CD4-positive, alpha-beta T cell (primary cell): ENCODE measurements around the gene NXPE4. TPM values are rescaled to one million over a fixed set of nuclear protein-coding genes. Genes with fewer than 3 reads are reported as not detected.

ENCODE experiments used
- ATAC-seq: fragments of 200-7000 bp; cut with Tn5 transposase; one replicate; pipeline ENCODE4 v1.10.0; 2022; ENCODE audit warnings: mild to moderate bottlenecking; ENCODE audit not compliant: poor library complexity
- CTCF ChIA-PET: fragments of 350-600 bp; sonication (Branson Sonifier 250); formaldehyde crosslinking; loops from one replicate; lab custom pipeline; 2021; ENCODE audit warnings: antibody characterized with exemption, inconsistent platforms; lab: Charles Lee
- POLR2A ChIA-PET: fragments of 350-600 bp; sonication (Branson Sonifier 250); formaldehyde crosslinking; loops from one replicate; lab custom pipeline; 2021; ENCODE audit warnings: antibody characterized with exemption, inconsistent platforms; lab: Charles Lee
- DNase-seq, 14 experiments: peaks; one replicate each; pipeline ENCODE4 v3.0.0-alpha.2; 2013 to 2020; ENCODE audit warnings: mixed read lengths in 2 of 14
- H3K27ac ChIP-seq, 2 donors: one replicate each; pipeline versions ENCODE4 v1.5.1 to v1.7.0; 2013; ENCODE audit warnings: low read length in 2 of 2, low read depth in 1 of 2, mild to moderate bottlenecking in 1 of 2
- H3K27me3 ChIP-seq, 2 experiments: 1 replicate in 1 of 2; 2 replicates in 1 of 2; pipeline versions ENCODE4 v1.6.1 to v1.7.0; 2013; ENCODE audit warnings: low read length in 2 of 2, control low read depth in 1 of 2, mild to moderate bottlenecking in 1 of 2, moderate library complexity in 1 of 2; ENCODE audit not compliant: insufficient read depth in 2 of 2, control insufficient read depth in 1 of 2
- H3K36me3 ChIP-seq: one replicate; pipeline ENCODE4 v1.6.1; 2013; ENCODE audit warnings: low read length, control low read depth; ENCODE audit not compliant: insufficient read depth
- H3K4me1 ChIP-seq: one replicate; pipeline ENCODE4 v1.6.1; 2013; ENCODE audit warnings: low read length, control low read depth; ENCODE audit not compliant: insufficient read depth
- H3K4me3 ChIP-seq: one replicate; pipeline ENCODE4 v1.5.1; 2013; ENCODE audit warnings: mild to moderate bottlenecking, low read length, moderate library complexity
- H3K9me3 ChIP-seq, 2 experiments: 1 replicate in 1 of 2; 2 replicates in 1 of 2; pipeline versions ENCODE4 v1.6.1 to v1.7.0; 2013; ENCODE audit warnings: low read length in 2 of 2, mild to moderate bottlenecking in 2 of 2, control low read depth in 1 of 2, moderate library complexity in 1 of 2; ENCODE audit not compliant: control insufficient read depth in 1 of 2, insufficient read depth in 1 of 2
- H3K27ac Mint-ChIP-seq: one replicate; pipeline ENCODE4 v1.8.0; 2020; ENCODE audit warnings: mixed read lengths
- H3K27me3 Mint-ChIP-seq: one replicate; pipeline ENCODE4 v1.8.0; 2021; ENCODE audit warnings: mixed read lengths
- H3K36me3 Mint-ChIP-seq: one replicate; pipeline ENCODE4 v1.8.0; 2021; ENCODE audit warnings: low read depth, mixed read lengths
- H3K4me1 Mint-ChIP-seq: one replicate; pipeline ENCODE4 v1.8.0; 2021; ENCODE audit warnings: low read depth, mixed read lengths
- H3K4me3 Mint-ChIP-seq: one replicate; pipeline ENCODE4 v1.8.0; 2020; ENCODE audit warnings: mild to moderate bottlenecking, mixed read lengths
- H3K9me3 Mint-ChIP-seq: one replicate; pipeline ENCODE4 v1.8.0; 2020; ENCODE audit warnings: mixed read lengths
- intact Hi-C, 2 experiments: fragments of 100-400 bp; cut with DNase I in 1 of 2; cut with micrococcal nuclease in 1 of 2; formaldehyde crosslinking; loops; one replicate each; pipeline versions ENCODE4 v1.15.1 to v1.9.0; 2023 to 2025; cut with DNase I, micrococcal nuclease
- total RNA-seq, 174 experiments: library from RNA in 2 of 174; stranded (reverse) in 2 of 174; gene quantifications; one replicate each; pipeline ENCODE4 v1.2.3 and lab custom pipeline; 2021 to 2026
- TF ChIP-seq, protein P1 (sequence below): fragments of 200-600 bp; IDR thresholded peaks from one replicate; pipeline ENCODE4 v1.8.0; 2022; ENCODE audit warnings: antibody characterized with exemption, mild to moderate bottlenecking

NXPE4 gene
- total RNA-seq, 2 experiments from 2014 or later, result not detected

GRCh38 chr11:114624455-114625207 is 29.0 kb upstream of the NXPE4 start:
- no peak for ATAC-seq
- intact Hi-C loops, result no loop called here
- H3K4me3 Mint-ChIP-seq, result no peak overlapping the region
- no peaks in the 10 kb centered on the region for H3K36me3 ChIP-seq
- H3K36me3 Mint-ChIP-seq, result no peaks in the 10 kb centered on the region
- POLR2A ChIA-PET, result no interaction called here
- peaks cover 0 to 9% of the 10 kb centered on the region in 2 experiments for H3K9me3 ChIP-seq
- no peak for DNase-seq
- no peaks in the 10 kb centered on the region for H3K9me3 Mint-ChIP-seq
- TF ChIP-seq, protein P1, sequence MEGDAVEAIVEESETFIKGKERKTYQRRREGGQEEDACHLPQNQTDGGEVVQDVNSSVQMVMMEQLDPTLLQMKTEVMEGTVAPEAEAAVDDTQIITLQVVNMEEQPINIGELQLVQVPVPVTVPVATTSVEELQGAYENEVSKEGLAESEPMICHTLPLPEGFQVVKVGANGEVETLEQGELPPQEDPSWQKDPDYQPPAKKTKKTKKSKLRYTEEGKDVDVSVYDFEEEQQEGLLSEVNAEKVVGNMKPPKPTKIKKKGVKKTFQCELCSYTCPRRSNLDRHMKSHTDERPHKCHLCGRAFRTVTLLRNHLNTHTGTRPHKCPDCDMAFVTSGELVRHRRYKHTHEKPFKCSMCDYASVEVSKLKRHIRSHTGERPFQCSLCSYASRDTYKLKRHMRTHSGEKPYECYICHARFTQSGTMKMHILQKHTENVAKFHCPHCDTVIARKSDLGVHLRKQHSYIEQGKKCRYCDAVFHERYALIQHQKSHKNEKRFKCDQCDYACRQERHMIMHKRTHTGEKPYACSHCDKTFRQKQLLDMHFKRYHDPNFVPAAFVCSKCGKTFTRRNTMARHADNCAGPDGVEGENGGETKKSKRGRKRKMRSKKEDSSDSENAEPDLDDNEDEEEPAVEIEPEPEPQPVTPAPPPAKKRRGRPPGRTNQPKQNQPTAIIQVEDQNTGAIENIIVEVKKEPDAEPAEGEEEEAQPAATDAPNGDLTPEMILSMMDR, result no peak
- no peaks in the 10 kb centered on the region for H3K27me3 Mint-ChIP-seq
- CTCF ChIA-PET, result no interaction called here
- H3K27ac Mint-ChIP-seq, result no peak overlapping the region
- no peaks in the 10 kb centered on the region for H3K4me1 ChIP-seq
- H3K4me3 ChIP-seq, result no peak overlapping the region
- no peak overlapping the region for H3K27ac ChIP-seq
- no peaks in the 10 kb centered on the region for H3K27me3 ChIP-seq
- H3K4me1 Mint-ChIP-seq, result no peaks in the 10 kb centered on the region

DNA sequence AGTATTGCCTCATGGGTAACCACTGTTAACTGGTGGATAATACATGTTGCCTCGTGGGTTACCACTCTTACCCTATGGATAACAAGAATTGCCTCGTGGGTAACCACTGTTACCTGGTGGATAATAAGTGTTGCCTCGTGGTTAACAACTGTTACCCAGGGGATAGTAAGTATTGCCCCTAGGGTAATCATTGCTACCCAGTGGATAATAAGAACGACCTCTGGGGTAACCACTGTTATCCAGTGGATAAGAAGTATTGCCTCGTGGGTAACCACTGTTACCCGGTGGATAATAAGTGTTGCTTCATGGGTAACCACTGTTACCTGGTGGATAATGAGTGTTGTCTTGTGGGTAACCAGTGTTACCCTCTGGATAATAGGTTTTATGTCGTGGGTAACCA is 28.1 kb upstream of the NXPE4 start:
- Histone ChIP-seq H3K27me3 (no peaks in the 10 kb centered on the region), H3K4me1 (no peaks in the 10 kb centered on the region), H3K36me3 (no peaks in the 10 kb centered on the region), H3K4me3 (no peak overlapping the region), H3K27ac (no peak overlapping the region), H3K9me3 (peaks cover 0 to 9% of the 10 kb centered on the region in 2 experiments)
- Mint-ChIP-seq H3K4me1 (no peaks in the 10 kb centered on the region), H3K4me3 (no peak overlapping the region), H3K27ac (no peak overlapping the region), H3K27me3 (no peaks in the 10 kb centered on the region), H3K36me3 (no peaks in the 10 kb centered on the region), H3K9me3 (no peaks in the 10 kb centered on the region)
- intact Hi-C loops, result no loop called here
- TF ChIP-seq, protein P1, result no peak
- DNase-seq, result no peak
- CTCF ChIA-PET, result no interaction called here
- POLR2A ChIA-PET, result no interaction called here
- no peak for ATAC-seq

- H3K27me3 Mint-ChIP-seq, result no peaks in the 10 kb centered on the region
- H3K4me3 Mint-ChIP-seq, result no peak overlapping the region
- Histone ChIP-seq H3K4me3 (no peak overlapping the region), H3K9me3 (peaks cover 0 to 9% of the 10 kb centered on the region in 2 experiments), H3K27me3 (no peaks in the 10 kb centered on the region), H3K27ac (no peak overlapping the region), H3K4me1 (no peaks in the 10 kb centered on the region), H3K36me3 (no peaks in the 10 kb centered on the region)
- no peak overlapping the region for H3K27ac Mint-ChIP-seq
- H3K9me3 Mint-ChIP-seq, result no peaks in the 10 kb centered on the region
- ChIA-PET CTCF (no interaction called here), POLR2A (no interaction called here)
- ATAC-seq, result no peak
- intact Hi-C loops, result no loop called here
- no peaks in the 10 kb centered on the region for H3K36me3 Mint-ChIP-seq
- TF ChIP-seq, protein P1, result no peak
- no peaks in the 10 kb centered on the region for H3K4me1 Mint-ChIP-seq
- no peak for DNase-seq
These were observed 27.3 kb upstream of the NXPE4 start for GRCh38 chr11:114622858-114623257.
